NCI-H1694 treated with DMSO at 0.1 percent for 48 hours (cell line): ENCODE measurements around the gene GBF1.
"Not testable (repeated sequence)": the region's sequence is repeated elsewhere in the genome, so short reads cannot be mapped to it uniquely, and the experiment has no call there.

ENCODE experiments used
- DNase-seq: peaks from one replicate; lab custom pipeline; 2025; lab: John Stamatoyannopoulos, UW

Gene GBF1

GRCh38 chr10:102245082-102245931 is at the start of gene GBF1:
TSS of gene GBF1 (plus strand) at chr10:102245532. CDS start at chr10:102258939, 13,407 bp downstream.
- peak; percentile 99 for DNase-seq

GRCh38 chr10:102196893-102197292 is 48.4 kb upstream of the GBF1 start:
- no peak for DNase-seq

GRCh38 chr10:102198027-102198426 is 47.3 kb upstream of the GBF1 start:
- DNase-seq, result no peak

- DNase-seq, result no peak
These were observed 44.3 kb upstream of the GBF1 start for GRCh38 chr10:102200751-102201640.

- DNase-seq, result no peak
These were observed 42.9 kb upstream of the GBF1 start for GRCh38 chr10:102202386-102202785.

- DNase-seq, result no peak
These were observed 36.9 kb upstream of the GBF1 start for GRCh38 chr10:102208311-102209035.

- no peak for DNase-seq
These were observed 33.6 kb upstream of the GBF1 start for GRCh38 chr10:102211615-102212299.

GRCh38 chr10:102213599-102213998 is 31.7 kb upstream of the GBF1 start:
- DNase-seq, result not testable (repeated sequence)

- DNase-seq, result no peak
These were observed 26.0 kb upstream of the GBF1 start for GRCh38 chr10:102219370-102219769.

- DNase-seq, result no peak
These were observed 24.7 kb upstream of the GBF1 start for GRCh38 chr10:102220612-102221011.

GRCh38 chr10:102222797-102223196 is 22.5 kb upstream of the GBF1 start:
- no peak for DNase-seq

GRCh38 chr10:102225646-102226541 is 19.4 kb upstream of the GBF1 start, which contains the start of gene ELOVL3:
TSS of gene ELOVL3 (plus strand) at chr10:102226299. CDS start at chr10:102226549, 250 bp downstream.
- no peak for DNase-seq

GRCh38 chr10:102226542-102226870 is 18.8 kb upstream of the GBF1 start:
- no peak for DNase-seq

- no peak for DNase-seq
These were observed 18.3 kb upstream of the GBF1 start for GRCh38 chr10:102227050-102227449.

- peak; percentile 63 for DNase-seq
These were observed 15.5 kb upstream of the GBF1 start for GRCh38 chr10:102229810-102230263.

GRCh38 chr10:102230264-102230860 is 15.0 kb upstream of the GBF1 start:
- peak; percentile 41 for DNase-seq

GRCh38 chr10:102230861-102231356 is 14.4 kb upstream of the GBF1 start:
- no peak for DNase-seq

GRCh38 chr10:102231357-102232318 is 13.7 kb upstream of the GBF1 start:
- DNase-seq, result peak; percentile 41

GRCh38 chr10:102233997-102234396 is 11.3 kb upstream of the GBF1 start:
- DNase-seq, result no peak
